Ishikawa (cell line): Measurements from ENCODE around the gene FIGNL1.

Experiments
- CEBPB ChIP-seq: IDR thresholded peaks from 2 replicates; pipeline ENCODE4 v1.6.1; 2012
- CREB1 ChIP-seq: IDR thresholded peaks from 2 replicates; pipeline ENCODE4 v1.6.1; 2012; ENCODE audit warnings: low read depth
- EGR1 ChIP-seq: IDR thresholded peaks from 2 replicates; pipeline ENCODE4 v1.6.1; 2012
- EP300 ChIP-seq: IDR thresholded peaks from 2 replicates; pipeline ENCODE4 v1.6.1; 2012; ENCODE audit warnings: borderline replicate concordance
- FOXM1 ChIP-seq: IDR thresholded peaks from 2 replicates; pipeline ENCODE4 v1.6.1; 2012; ENCODE audit warnings: low read depth, borderline replicate concordance
- MAX ChIP-seq: IDR thresholded peaks from 2 replicates; pipeline ENCODE4 v1.6.1; 2012
- NFIC ChIP-seq: IDR thresholded peaks from 2 replicates; pipeline ENCODE4 v1.6.1; 2012
- RAD21 ChIP-seq: IDR thresholded peaks from 2 replicates; pipeline ENCODE4 v1.6.1; 2012; ENCODE audit warnings: low read depth
- REST ChIP-seq: IDR thresholded peaks from 2 replicates; pipeline ENCODE4 v1.6.1; 2012; ENCODE audit warnings: low read depth, mild to moderate bottlenecking
- TAF1 ChIP-seq: IDR thresholded peaks from 2 replicates; pipeline ENCODE4 v1.6.1; 2012; ENCODE audit warnings: low read depth, mild to moderate bottlenecking
- TCF12 ChIP-seq: IDR thresholded peaks from 2 replicates; pipeline ENCODE4 v1.6.1; 2012; ENCODE audit warnings: low read depth
- TEAD4 ChIP-seq: IDR thresholded peaks from 2 replicates; pipeline ENCODE4 v1.6.1; 2012
- USF1 ChIP-seq: IDR thresholded peaks from 2 replicates; pipeline ENCODE4 v1.6.1; 2012
- YY1 ChIP-seq: IDR thresholded peaks from 2 replicates; pipeline ENCODE4 v1.6.1; 2012; ENCODE audit warnings: low read depth
- ZBTB7A ChIP-seq: IDR thresholded peaks from 2 replicates; pipeline ENCODE4 v1.6.1; 2012; ENCODE audit warnings: low read depth

The FIGNL1 gene

GRCh38 chr7:50488379-50488778 lies 38.2 kb upstream of the FIGNL1 start:
- TF ChIP-seq EGR1: no peak
- no peak for TF ChIP-seq REST
- no peak for TF ChIP-seq CEBPB
- TF ChIP-seq ZBTB7A: no peak
- no peak for TF ChIP-seq MAX
- no peak for TF ChIP-seq YY1
- no peak for TF ChIP-seq USF1
- TF ChIP-seq NFIC: no peak
- TF ChIP-seq EP300: no peak
- TF ChIP-seq TAF1: no peak
- TF ChIP-seq FOXM1: no peak
- no peak for TF ChIP-seq TEAD4

- TF ChIP-seq TAF1: no peak
- no peak for TF ChIP-seq EGR1
- no peak for TF ChIP-seq ZBTB7A
- TF ChIP-seq YY1: no peak
- no peak for TF ChIP-seq REST
- no peak for TF ChIP-seq USF1
- no peak for TF ChIP-seq FOXM1
Observed at GRCh38 chr7:50486512-50486911, 36.4 kb upstream of the FIGNL1 start.

GRCh38 chr7:50481867-50482266 lies 31.7 kb upstream of the FIGNL1 start:
- TF ChIP-seq FOXM1: no peak
- TF ChIP-seq TEAD4: no peak
- no peak for TF ChIP-seq MAX
- TF ChIP-seq CREB1: no peak
- no peak for TF ChIP-seq NFIC
- no peak for TF ChIP-seq REST
- no peak for TF ChIP-seq EP300
- no peak for TF ChIP-seq ZBTB7A
- no peak for TF ChIP-seq TAF1
- TF ChIP-seq RAD21: no peak
- TF ChIP-seq USF1: no peak
- TF ChIP-seq CEBPB: no peak
- no peak for TF ChIP-seq EGR1
- no peak for TF ChIP-seq YY1
- TF ChIP-seq TCF12: no peak

- TF ChIP-seq RAD21 (no peak), REST (no peak), ZBTB7A (no peak), FOXM1 (no peak)
Observed at GRCh38 chr7:50480797-50481196, 30.6 kb upstream of the FIGNL1 start.
